GM23338 (cell line): ENCODE results near the gene KRTAP16-1. TPM values are rescaled to one million over a fixed set of nuclear protein-coding genes. Genes with fewer than 3 reads are reported as not detected.

Source experiments
- ATAC-seq: fragments of 200-7000 bp; cut with Tn5 transposase; 3 replicates; pipeline ENCODE4 v1.9.1; 2020
- DNase-seq: peaks from one replicate; pipeline ENCODE4 v3.0.0-alpha.2; 2015; ENCODE audit warnings: low spot score
- H2AFZ ChIP-seq: fragments of 200-600 bp; sonication (generic); 2 replicates; pipeline ENCODE4 v1.8.0; 2016; ENCODE audit warnings: antibody characterized with exemption, mild to moderate bottlenecking, moderate library complexity
- H3F3A ChIP-seq: fragments of 200-600 bp; sonication (generic); replicated peaks from 2 replicates; pipeline ENCODE4 v1.8.0; 2017; ENCODE audit warnings: antibody characterized with exemption, mixed run types, low read depth
- H3K27ac ChIP-seq: fragments of 200-600 bp; sonication (generic); 2 replicates; pipeline ENCODE4 v1.6.1; 2016; ENCODE audit warnings: low read depth
- H3K27me3 ChIP-seq: fragments of 200-600 bp; sonication (generic); 2 replicates; pipeline ENCODE4 v1.8.0; 2016; ENCODE audit warnings: mild to moderate bottlenecking, mixed run types, moderate library complexity; ENCODE audit not compliant: insufficient read depth
- H3K36me3 ChIP-seq: fragments of 200-600 bp; sonication (generic); 2 replicates; pipeline ENCODE4 v1.8.0; 2016; ENCODE audit warnings: mild to moderate bottlenecking; ENCODE audit not compliant: insufficient read depth
- H3K4me1 ChIP-seq: fragments of 200-600 bp; sonication (generic); 2 replicates; pipeline ENCODE4 v1.8.0; 2016; ENCODE audit warnings: mild to moderate bottlenecking, moderate library complexity; ENCODE audit not compliant: insufficient read depth
- H3K4me2 ChIP-seq: fragments of 200-600 bp; sonication (generic); 2 replicates; pipeline ENCODE4 v1.7.1; 2017; ENCODE audit warnings: mixed run types
- H3K4me3 ChIP-seq: fragments of 200-600 bp; sonication (generic); 2 replicates; pipeline ENCODE4 v1.6.1; 2016; ENCODE audit warnings: mixed run types
- H3K79me2 ChIP-seq: fragments of 200-600 bp; sonication (generic); replicated peaks from 2 replicates; pipeline ENCODE4 v1.8.0; 2017; ENCODE audit warnings: mild to moderate bottlenecking; ENCODE audit not compliant: insufficient read depth
- H3K9me2 ChIP-seq: fragments of 200-600 bp; sonication (generic); 2 replicates; pipeline ENCODE4 v1.8.0; 2017; ENCODE audit not compliant: insufficient read depth
- H4K20me1 ChIP-seq: fragments of 200-600 bp; sonication (generic); replicated peaks from 2 replicates; pipeline ENCODE4 v1.8.0; 2017; ENCODE audit warnings: mild to moderate bottlenecking; ENCODE audit not compliant: insufficient read depth
- H3K27ac Mint-ChIP-seq: 2 replicates; pipeline ENCODE4 v1.8.0; 2020; ENCODE audit warnings: inconsistent platforms, mild to moderate bottlenecking, moderate library complexity, mixed read lengths
- H3K27me3 Mint-ChIP-seq: 3 replicates; pipeline ENCODE4 v1.8.0; 2022; ENCODE audit warnings: low read depth, mild to moderate bottlenecking, moderate library complexity, mixed read lengths, inconsistent platforms; ENCODE audit not compliant: insufficient read depth, poor library complexity
- H3K36me3 Mint-ChIP-seq: 3 replicates; pipeline ENCODE4 v1.8.0; 2021; ENCODE audit warnings: low read depth, mild to moderate bottlenecking, inconsistent platforms, moderate library complexity, mixed read lengths
- H3K4me1 Mint-ChIP-seq: 3 replicates; pipeline ENCODE4 v1.8.0; 2020; ENCODE audit warnings: mild to moderate bottlenecking, inconsistent platforms, mixed read lengths
- H3K4me3 Mint-ChIP-seq: 3 replicates; pipeline ENCODE4 v1.8.0; 2021; ENCODE audit warnings: moderate library complexity, mild to moderate bottlenecking, inconsistent platforms, mixed read lengths
- H3K9me3 Mint-ChIP-seq: 3 replicates; pipeline ENCODE4 v1.8.0; 2020; ENCODE audit warnings: moderate library complexity, mild to moderate bottlenecking, inconsistent platforms, mixed read lengths
- CREB1 ChIP-seq: fragments of 250-450 bp; sonication (Bioruptor Pico); IDR thresholded peaks from 2 replicates; pipeline ENCODE4 v1.5.0; 2020; ENCODE audit warnings: low read depth, mild to moderate bottlenecking, moderate library complexity
- CTCF ChIP-seq, 2 experiments: fragments of 200-600 bp in 1 of 2; sonication (generic) in 1 of 2; conservative IDR thresholded peaks; 2 replicates each; pipeline versions ENCODE4 v1.5.1 to v1.6.1; 2016 to 2017; ENCODE audit warnings: antibody characterized with exemption in 2 of 2, low read depth in 2 of 2, mild to moderate bottlenecking in 2 of 2, moderate library complexity in 1 of 2
- ETS1 ChIP-seq: IDR thresholded peaks from 2 replicates; pipeline ENCODE4 v1.6.1; 2016; ENCODE audit warnings: antibody characterized with exemption
- EZH2 ChIP-seq: fragments of 200-600 bp; sonication (generic); IDR thresholded peaks from one replicate; pipeline ENCODE4 v1.8.0; 2017; ENCODE audit warnings: antibody characterized with exemption, mild to moderate bottlenecking, low read depth; ENCODE audit not compliant: unreplicated experiment
- EZH2phosphoT487 ChIP-seq: fragments of 200-600 bp; sonication (generic); IDR thresholded peaks from one replicate; pipeline ENCODE4 v1.8.1; 2018; ENCODE audit warnings: antibody characterized with exemption; ENCODE audit not compliant: unreplicated experiment
- JUNB ChIP-seq: IDR thresholded peaks from one replicate; pipeline ENCODE4 v1.6.1; 2016; ENCODE audit warnings: antibody characterized with exemption; ENCODE audit not compliant: unreplicated experiment
- NANOG ChIP-seq: IDR thresholded peaks from 2 replicates; pipeline ENCODE4 v1.6.1; 2016; ENCODE audit warnings: antibody characterized with exemption, borderline replicate concordance
- POLR2AphosphoS5 ChIP-seq: IDR thresholded peaks from 2 replicates; pipeline ENCODE4 v1.6.1; 2016; ENCODE audit warnings: antibody characterized with exemption, low read depth
- REST ChIP-seq: IDR thresholded peaks from one replicate; pipeline ENCODE4 v1.6.1; 2018; ENCODE audit warnings: antibody characterized with exemption; ENCODE audit not compliant: unreplicated experiment
- STAT1 ChIP-seq: IDR thresholded peaks from one replicate; pipeline ENCODE4 v1.6.1; 2016; ENCODE audit warnings: antibody characterized with exemption; ENCODE audit not compliant: unreplicated experiment
- ZNF114 ChIP-seq: fragments of 250-450 bp; sonication (Bioruptor Pico); IDR thresholded peaks from 2 replicates; pipeline ENCODE4 v1.5.0; 2020; ENCODE audit warnings: mild to moderate bottlenecking, moderate library complexity
- ZNF331 ChIP-seq: fragments of 250-450 bp; sonication (Bioruptor Pico); IDR thresholded peaks from 2 replicates; pipeline ENCODE4 v1.5.0; 2020; ENCODE audit warnings: low read depth, mild to moderate bottlenecking, moderate library complexity
- ZNF462 ChIP-seq: fragments of 250-450 bp; sonication (Bioruptor Pico); IDR thresholded peaks from 2 replicates; pipeline ENCODE4 v1.5.0; 2020; ENCODE audit warnings: mild to moderate bottlenecking, moderate library complexity
- polyA plus RNA-seq: library from polyadenylated mRNA; unstranded; fragments of >200 nt; fragmentation: Nextera tagmentation; extraction: Ambion mirVana; gene quantifications from 2 replicates; pipeline ENCODE4 v1.2.1, GENCODE V29; 2016
- total RNA-seq: library from RNA; depleted of rRNA; stranded (reverse); fragments of >200 nt; shearing (Covaris generic); gene quantifications from 2 replicates; pipeline ENCODE4 v1.2.3, GENCODE V29; 2014

The KRTAP16-1 gene
- total and polyA plus RNA-seq, 2 experiments from 2014 or later = not detected

GRCh38 chr17:41296846-41297245 lies 12.3 kb downstream of the KRTAP16-1 start:
- Histone ChIP-seq H3K4me3 (no peak overlapping the region), H3K79me2 (no peaks in the 10 kb centered on the region), H3K27me3 (no peaks in the 10 kb centered on the region), H3K27ac (no peak overlapping the region), H3K4me1 (no peaks in the 10 kb centered on the region), H3F3A (no peaks in the 10 kb centered on the region), H3K36me3 (no peaks in the 10 kb centered on the region; the same call in 1 of the 2 replicates), H4K20me1 (no peaks in the 10 kb centered on the region), H2AFZ (no peak overlapping the region), H3K9me2 (0 out of 2 replicates have a peak, but pooled peaks cover 3% of the 10 kb centered on the region), H3K4me2 (no peak overlapping the region)
- no peak for TF ChIP-seq EZH2phosphoT487
- TF ChIP-seq CTCF (conservative IDR thresholded peaks at IDR 0.05; ENCODE audit: low read depth in 2 of 2) = no peak
- no peak for TF ChIP-seq ZNF114 (CRISPR knock-in tag)
- no peak for TF ChIP-seq ZNF331 (CRISPR knock-in tag)
- no peak for TF ChIP-seq ETS1
- TF ChIP-seq JUNB = no peak
- no peak for TF ChIP-seq POLR2AphosphoS5
- no peak for TF ChIP-seq NANOG
- no peak for TF ChIP-seq REST
- TF ChIP-seq STAT1 = no peak
- TF ChIP-seq EZH2 = no peak
- TF ChIP-seq CREB1 = no peak
- no peak for TF ChIP-seq ZNF462
- Mint-ChIP-seq H3K36me3 (no peaks in the 10 kb centered on the region), H3K27me3 (peaks cover 2% of the 10 kb centered on the region), H3K27ac (no peak overlapping the region), H3K4me1 (peaks cover 2% of the 10 kb centered on the region; the same call in 1 of the 3 replicates), H3K4me3 (no peak overlapping the region), H3K9me3 (no peaks in the 10 kb centered on the region; the same call in 2 of the 3 replicates)
- DNase-seq (no peak), ATAC-seq (no peak)
